BLaER1 treated with 17β-estradiol and CSF1 and Interleukin-3, amounts not matched to agents 10 nM and 100 nM (cell line): ENCODE data around the gene FLAD1.
A peak's percentile ranks its signal among the peaks of the same experiment; 100 is the strongest.

Experiments used
- H3K27ac ChIP-seq, 11 experiments: shearing (Covaris generic); formaldehyde crosslinking; 2 replicates each; pipeline ENCODE4 v1.8.1; 2022
- H3K27me3 ChIP-seq, 11 experiments: shearing (Covaris generic); formaldehyde crosslinking; 2 replicates each; pipeline ENCODE4 v1.8.1; 2022
- H3K36me3 ChIP-seq, 11 experiments: shearing (Covaris generic); formaldehyde crosslinking; 2 replicates each; pipeline ENCODE4 v1.8.1; 2022
- H3K4me1 ChIP-seq, 10 experiments: shearing (Covaris generic); formaldehyde crosslinking; 2 replicates each; pipeline ENCODE4 v1.8.1; 2022
- H3K4me2 ChIP-seq, 11 experiments: shearing (Covaris generic); formaldehyde crosslinking; 2 replicates each; pipeline ENCODE4 v1.8.1; 2022
- H3K4me3 ChIP-seq, 10 experiments: shearing (Covaris generic); formaldehyde crosslinking; 2 replicates each; pipeline ENCODE4 v1.8.1; 2022
- H3K9ac ChIP-seq, 11 experiments: shearing (Covaris generic); formaldehyde crosslinking; 2 replicates each; pipeline ENCODE4 v1.8.1; 2022
- H3K9me3 ChIP-seq, 11 experiments: shearing (Covaris generic); formaldehyde crosslinking; replicated peaks in 1 of 11; 2 replicates each; pipeline ENCODE4 v1.8.1; 2022
- H4K20me1 ChIP-seq, 11 experiments: shearing (Covaris generic); formaldehyde crosslinking; 2 replicates each; pipeline ENCODE4 v1.8.1; 2022
- Cebpa-rat ChIP-seq, 11 experiments: shearing (Covaris generic); IDR thresholded peaks; 2 replicates each; pipeline ENCODE4 v1.8.1; 2022

The FLAD1 gene

DNA sequence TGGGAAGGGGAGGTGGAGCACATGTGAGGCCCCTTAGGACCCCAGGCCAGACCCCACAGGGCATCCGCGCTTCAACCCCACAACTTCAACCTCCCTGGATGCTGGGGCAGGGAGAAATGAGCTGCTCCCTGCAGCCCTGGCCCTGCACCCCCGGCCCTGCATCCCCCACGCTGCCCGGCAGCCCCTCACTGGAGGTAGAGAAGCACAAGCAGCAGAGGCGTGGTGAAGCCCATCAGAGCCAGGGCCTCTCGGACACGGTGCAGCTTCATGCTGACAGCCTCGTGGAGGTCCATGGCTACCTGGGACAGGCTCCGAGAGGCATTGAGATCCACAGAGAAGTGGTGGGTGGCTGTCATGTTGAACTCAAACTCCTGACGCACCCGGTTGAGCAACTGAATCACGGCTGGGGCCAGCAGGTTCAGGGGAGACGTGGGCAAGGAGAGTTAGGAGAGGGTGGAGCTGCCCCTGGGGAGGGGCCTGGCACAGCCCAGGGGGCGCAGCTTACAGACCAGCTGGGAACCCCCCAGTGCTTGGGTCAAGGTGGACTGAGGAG, 47.2 kb downstream of the FLAD1 start:
- H3K4me3 ChIP-seq, result no peak overlapping the region
- H3K36me3 ChIP-seq, result no peaks in the 10 kb centered on the region
- TF ChIP-seq Cebpa-rat (IDR thresholded peaks at IDR 0.05), result no peak
- H3K4me1 ChIP-seq, result peaks cover 0 to 11% (median 5%) of the 10 kb centered on the region in 10 experiments; a peak in 8 of 20 replicates
- H3K4me2 ChIP-seq, result no peak overlapping the region
- no peak overlapping the region for H3K27ac ChIP-seq
- H3K9ac ChIP-seq, result no peak overlapping the region
- no peaks in the 10 kb centered on the region for H3K27me3 ChIP-seq
- no peaks in the 10 kb centered on the region for H4K20me1 ChIP-seq
- H3K9me3 ChIP-seq, result no peaks in the 10 kb centered on the region

DNA sequence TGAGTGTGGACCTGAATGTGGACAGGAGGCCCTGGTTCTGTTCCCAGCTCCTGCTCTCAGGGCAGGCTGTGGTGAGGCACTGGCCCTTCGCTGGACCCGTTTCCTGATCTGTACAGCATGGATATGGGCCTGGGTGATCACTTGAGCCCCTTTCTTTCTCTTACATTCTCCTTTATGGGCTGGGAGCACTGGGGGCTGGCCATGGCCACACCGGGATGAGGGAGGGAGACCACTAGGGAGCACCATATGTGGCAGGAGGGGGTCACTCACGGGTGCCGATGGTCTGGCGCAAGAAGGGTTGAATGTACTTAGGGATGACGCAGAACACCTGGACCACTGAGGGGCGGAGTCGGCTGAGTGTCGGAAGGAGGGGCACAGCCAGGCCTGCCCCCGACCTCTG, 47.8 kb downstream of the FLAD1 start:
- no peak overlapping the region for H3K4me2 ChIP-seq
- no peaks in the 10 kb centered on the region for H4K20me1 ChIP-seq
- no peaks in the 10 kb centered on the region for H3K27me3 ChIP-seq
- H3K27ac ChIP-seq, result no peak overlapping the region
- no peak overlapping the region for H3K4me3 ChIP-seq
- no peaks in the 10 kb centered on the region for H3K36me3 ChIP-seq
- no peak for TF ChIP-seq Cebpa-rat (IDR thresholded peaks at IDR 0.05)
- H3K4me1 ChIP-seq, result peaks cover 0 to 16% (median 6%) of the 10 kb centered on the region in 10 experiments; a peak in 11 of 20 replicates
- H3K9me3 ChIP-seq, result no peaks in the 10 kb centered on the region
- H3K9ac ChIP-seq, result no peak overlapping the region

DNA sequence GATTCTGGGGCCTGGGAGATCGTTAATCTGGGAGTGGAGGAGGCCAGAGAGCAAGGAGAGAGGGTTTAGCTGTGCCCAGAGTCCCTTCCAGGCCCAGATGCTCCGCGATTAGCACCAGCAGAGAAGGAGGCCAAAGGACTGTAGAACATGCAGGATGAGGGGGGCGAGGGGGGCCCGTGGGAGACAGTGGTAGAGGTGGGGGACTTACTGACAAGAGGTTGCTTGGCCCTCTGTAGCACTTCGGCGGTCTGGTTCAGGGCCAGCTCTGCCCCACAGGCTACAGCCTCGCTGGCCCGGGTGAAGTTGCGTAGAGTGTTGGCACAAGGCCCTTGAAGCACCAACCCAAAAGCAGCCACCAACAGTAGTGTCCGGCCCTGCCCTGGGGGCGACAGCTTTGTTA, 49.7 kb downstream of the FLAD1 start:
- H4K20me1 ChIP-seq, result no peaks in the 10 kb centered on the region
- peaks cover 0 to 34% (median 14%) of the 10 kb centered on the region in 10 experiments; a peak in 14 of 20 replicates for H3K4me1 ChIP-seq
- no peaks in the 10 kb centered on the region for H3K9me3 ChIP-seq
- H3K36me3 ChIP-seq, result no peaks in the 10 kb centered on the region
- no peak overlapping the region for H3K9ac ChIP-seq
- H3K4me3 ChIP-seq, result no peak overlapping the region
- no peak overlapping the region for H3K27ac ChIP-seq
- no peak overlapping the region for H3K4me2 ChIP-seq
- H3K27me3 ChIP-seq, result no peaks in the 10 kb centered on the region
- TF ChIP-seq Cebpa-rat (IDR thresholded peaks at IDR 0.05), result no peak

DNA sequence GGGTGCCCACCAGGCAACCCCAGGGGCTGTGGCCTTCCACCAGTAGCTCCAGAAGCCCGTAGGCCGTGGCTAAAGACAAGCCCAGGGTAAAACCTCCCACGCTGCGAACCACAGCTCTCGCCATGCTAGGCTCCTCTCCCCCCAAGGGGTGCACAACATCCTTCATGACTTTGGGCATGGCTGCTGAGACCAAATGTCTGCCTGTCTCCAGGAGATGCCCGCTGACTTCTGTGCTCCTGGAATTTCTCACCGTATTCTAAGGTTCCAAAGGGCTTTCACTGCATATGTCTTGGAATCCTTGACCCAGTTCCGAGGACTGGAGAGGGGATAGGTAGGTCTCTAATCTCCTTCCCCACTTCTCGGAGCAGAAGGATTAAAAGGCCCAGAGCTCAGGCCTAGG, 50.4 kb downstream of the FLAD1 start, which contains the start of the genes DCST1 and DCST2:
TSS of gene DCST1 (plus strand) at position 301 of the 400 bp plus-strand sequence. CDS start 213 bp downstream, outside the sequence.
TSS of gene DCST2 (minus strand) at position 258 of the 400 bp plus-strand sequence. CDS start at position 178, 80 bp downstream.
- no peak within 1 kb of the TSS for H3K4me3 ChIP-seq
- no peak for TF ChIP-seq Cebpa-rat (IDR thresholded peaks at IDR 0.05)
- H3K9ac ChIP-seq, result no peak within 1 kb of the TSS
- H3K36me3 ChIP-seq, result no peaks in the 10 kb centered on the region
- peaks cover 3 to 32% (median 18%) of the 10 kb centered on the region in 10 experiments for H3K4me1 ChIP-seq
- no peak within 1 kb of the TSS for H3K27ac ChIP-seq
- no peaks in the 10 kb centered on the region for H3K27me3 ChIP-seq
- H4K20me1 ChIP-seq, result no peaks in the 10 kb centered on the region
- no peaks in the 10 kb centered on the region for H3K9me3 ChIP-seq
- no peak within 1 kb of the TSS; a peak in 1 of 22 replicates for H3K4me2 ChIP-seq

DNA sequence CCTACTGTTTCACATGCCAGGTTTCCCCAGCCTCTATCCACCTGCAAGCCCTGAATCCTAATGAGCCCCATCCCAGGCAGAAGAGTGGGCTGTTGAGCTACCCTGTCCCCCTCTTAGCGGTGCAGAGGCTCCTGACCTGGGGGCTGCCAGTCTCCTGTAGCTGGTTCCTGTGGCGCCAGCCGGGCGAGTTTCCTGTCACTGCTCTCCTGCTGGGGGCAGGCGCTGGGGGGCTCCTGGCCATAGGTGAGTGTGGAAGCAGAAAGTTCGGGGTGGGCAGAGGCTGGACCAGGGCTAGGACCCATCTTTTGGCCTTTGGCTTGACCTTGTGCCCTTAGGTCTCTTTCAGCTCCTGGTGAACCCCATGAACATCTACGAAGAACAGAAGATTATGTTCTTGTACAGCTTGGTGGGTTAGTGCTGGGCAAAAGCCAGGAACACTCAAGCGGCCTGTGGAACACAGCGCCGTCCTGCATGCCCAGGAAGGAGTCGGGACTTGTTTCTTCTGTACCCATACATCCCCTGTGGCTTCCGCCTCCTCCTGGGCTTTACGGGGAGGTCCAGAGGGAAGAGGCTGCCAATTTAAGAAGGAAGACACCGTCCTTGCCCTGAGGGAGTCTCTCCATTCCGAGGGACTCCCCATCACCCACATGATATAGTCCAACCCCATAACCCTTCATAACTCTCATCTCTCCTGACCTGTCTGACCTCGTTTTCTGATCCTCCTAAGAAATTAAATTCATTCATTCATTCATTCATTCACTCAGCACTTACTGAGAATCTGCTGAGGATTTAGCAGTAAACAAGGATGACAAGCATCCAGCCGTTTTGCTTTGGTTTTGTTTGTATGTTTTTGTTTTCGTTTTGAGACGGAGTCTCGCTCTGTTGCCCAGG, 51.4 kb downstream of the FLAD1 start:
- no peak for TF ChIP-seq Cebpa-rat (IDR thresholded peaks at IDR 0.05)
- Histone ChIP-seq H3K9ac (no peak overlapping the region), H3K27me3 (no peaks in the 10 kb centered on the region), H4K20me1 (no peaks in the 10 kb centered on the region), H3K4me1 (peaks cover 13 to 36% (median 26%) of the 10 kb centered on the region in 10 experiments), H3K4me3 (no peak overlapping the region), H3K4me2 (no peak overlapping the region; a peak in 1 of 22 replicates), H3K36me3 (no peaks in the 10 kb centered on the region), H3K9me3 (no peaks in the 10 kb centered on the region), H3K27ac (no peak overlapping the region)

DNA sequence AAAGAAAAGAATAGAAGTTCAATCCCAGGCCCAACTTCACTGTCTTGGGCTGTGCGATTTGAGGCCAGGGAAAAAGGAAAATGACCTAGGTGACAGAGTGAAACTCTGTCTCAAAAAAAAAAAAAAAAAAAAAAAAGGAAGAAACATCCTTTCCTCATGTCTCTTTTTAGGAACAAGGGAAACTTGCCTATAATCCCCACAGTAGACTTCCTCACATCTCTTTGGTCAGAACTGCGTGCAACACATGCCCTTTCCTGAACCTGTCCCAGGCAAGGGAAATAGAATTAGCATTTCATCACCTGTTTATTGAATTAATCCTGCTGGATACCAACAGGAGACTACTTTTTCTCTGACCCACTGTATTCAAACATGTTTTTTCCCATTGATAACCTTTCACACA, 52.8 kb downstream of the FLAD1 start:
- H3K27ac ChIP-seq, result no peak overlapping the region
- no peaks in the 10 kb centered on the region for H4K20me1 ChIP-seq
- H3K36me3 ChIP-seq, result no peaks in the 10 kb centered on the region
- peak overlapping the region in 5 of 11 experiments; percentile 37 to 79 (median 76); a peak in 9 of 22 replicates for H3K4me2 ChIP-seq
- H3K9me3 ChIP-seq, result no peaks in the 10 kb centered on the region
- no peak overlapping the region for H3K4me3 ChIP-seq
- no peak overlapping the region for H3K9ac ChIP-seq
- H3K27me3 ChIP-seq, result no peaks in the 10 kb centered on the region
- TF ChIP-seq Cebpa-rat (IDR thresholded peaks at IDR 0.05), result no peak
- H3K4me1 ChIP-seq, result peaks cover 16 to 38% (median 29%) of the 10 kb centered on the region in 10 experiments

DNA sequence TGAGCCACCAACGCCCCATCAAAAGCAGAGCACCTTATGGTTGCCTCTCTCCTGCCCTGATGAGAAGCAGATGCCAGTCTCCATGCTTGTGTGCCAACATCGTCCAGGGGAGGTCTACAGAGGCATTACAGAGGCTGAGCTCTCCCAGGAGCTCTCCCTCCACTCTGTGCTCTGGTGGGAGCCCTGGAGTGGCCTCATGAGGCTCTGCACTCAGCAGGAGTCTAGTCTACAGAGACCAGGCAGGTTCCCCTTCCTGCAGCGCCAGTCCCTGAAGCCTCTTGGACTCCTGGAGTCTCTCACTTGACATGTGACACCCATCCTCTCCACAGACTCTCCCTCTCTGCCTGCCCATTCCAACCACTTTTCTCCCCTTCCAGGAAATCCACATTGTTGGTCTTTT, 53.9 kb downstream of the FLAD1 start:
- no peak for TF ChIP-seq Cebpa-rat (IDR thresholded peaks at IDR 0.05)
- Histone ChIP-seq H3K9ac (no peak overlapping the region), H3K27me3 (no peaks in the 10 kb centered on the region), H4K20me1 (no peaks in the 10 kb centered on the region), H3K9me3 (no peaks in the 10 kb centered on the region), H3K4me2 (peak overlapping the region in 6 of 11 experiments; percentile 15 to 79 (median 57); a peak in 10 of 22 replicates), H3K4me3 (no peak overlapping the region), H3K4me1 (peaks cover 27 to 42% (median 36%) of the 10 kb centered on the region in 10 experiments), H3K36me3 (no peaks in the 10 kb centered on the region), H3K27ac (no peak overlapping the region)

DNA sequence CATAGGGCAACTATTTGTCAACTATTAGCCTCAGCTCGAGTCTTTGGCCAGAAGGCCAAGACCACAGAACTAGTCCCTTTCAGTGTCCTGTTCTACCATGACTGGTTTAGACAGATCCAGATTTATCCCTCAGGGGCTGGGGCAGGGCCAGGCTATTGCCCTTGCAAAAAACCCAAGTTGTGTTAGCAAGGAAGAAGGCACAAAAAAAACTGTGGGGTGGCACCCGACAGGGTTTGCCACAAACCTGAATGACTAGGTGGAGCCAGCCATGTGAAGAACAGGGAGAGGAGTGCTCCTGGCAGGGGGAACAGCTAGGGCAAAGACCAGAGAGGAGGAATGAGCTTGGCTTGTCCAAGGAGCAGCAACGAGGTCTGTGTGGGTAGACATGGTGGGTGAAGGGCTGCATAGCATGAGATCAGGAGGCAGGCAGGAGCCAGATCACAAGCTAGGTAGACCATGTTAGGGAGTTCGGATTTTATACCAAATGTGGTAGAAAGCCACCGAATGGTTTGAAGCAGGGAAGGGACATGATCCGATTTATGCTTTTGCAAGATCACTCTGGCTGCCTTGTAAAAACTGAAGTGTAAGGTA, 54.8 kb downstream of the FLAD1 start:
- H3K4me3 ChIP-seq, result no peak overlapping the region
- no peaks in the 10 kb centered on the region for H3K27me3 ChIP-seq
- peaks cover 33 to 51% (median 41%) of the 10 kb centered on the region in 10 experiments for H3K4me1 ChIP-seq
- H3K27ac ChIP-seq, result no peak overlapping the region
- no peaks in the 10 kb centered on the region for H3K9me3 ChIP-seq
- H3K9ac ChIP-seq, result no peak overlapping the region
- peak overlapping the region in 4 of 11 experiments; percentile 51 to 78 (median 73); a peak in 6 of 22 replicates for H3K4me2 ChIP-seq
- no peak for TF ChIP-seq Cebpa-rat (IDR thresholded peaks at IDR 0.05)
- H3K36me3 ChIP-seq, result no peaks in the 10 kb centered on the region
- H4K20me1 ChIP-seq, result no peaks in the 10 kb centered on the region
